Putamen (tissue), 1 donor: ENCODE results near the gene NECTIN4.
A peak's percentile ranks its signal among the peaks of the same experiment; 100 is the strongest.

Experiments used
- DNase-seq: peaks from one replicate; pipeline ENCODE4 v3.0.0-alpha.2; 2016; ENCODE audit warnings: low spot score

Gene NECTIN4

GRCh38 chr1:161111527-161111926 lies 22.2 kb upstream of the NECTIN4 start:
- DNase-seq = no peak

GRCh38 chr1:161111117-161111516 lies 21.8 kb upstream of the NECTIN4 start:
- DNase-seq = no peak

- no peak for DNase-seq
Observed at GRCh38 chr1:161106431-161106830, 17.1 kb upstream of the NECTIN4 start.

GRCh38 chr1:161100556-161100955 lies 11.2 kb upstream of the NECTIN4 start:
- DNase-seq = no peak

- DNase-seq = no peak
Observed at GRCh38 chr1:161099090-161099802, 9.9 kb upstream of the NECTIN4 start.

- peak; percentile 74 for DNase-seq
Observed at GRCh38 chr1:161098210-161099068, 9.1 kb upstream of the NECTIN4 start, which contains the start of gene KLHDC9. TSS of gene KLHDC9 (plus strand) at chr1:161098361. CDS start at chr1:161098536, 175 bp downstream.

- no peak for DNase-seq
Observed at GRCh38 chr1:161096530-161096929, 7.2 kb upstream of the NECTIN4 start.

- DNase-seq = no peak
Observed at GRCh38 chr1:161096015-161096414, 6.7 kb upstream of the NECTIN4 start.

- no peak for DNase-seq
Observed at GRCh38 chr1:161095230-161095629, 5.9 kb upstream of the NECTIN4 start.

GRCh38 chr1:161094481-161094880 lies 5.1 kb upstream of the NECTIN4 start:
- DNase-seq = no peak

- no peak for DNase-seq
Observed at GRCh38 chr1:161092621-161093028, 3.3 kb upstream of the NECTIN4 start.

- DNase-seq = no peak
Observed at GRCh38 chr1:161091796-161092507, 2.6 kb upstream of the NECTIN4 start.

GRCh38 chr1:161091093-161091492 lies 1.7 kb upstream of the NECTIN4 start:
- no peak for DNase-seq

- no peak for DNase-seq
Observed at GRCh38 chr1:161090617-161091016, 1.3 kb upstream of the NECTIN4 start.

- no peak for DNase-seq
Observed at GRCh38 chr1:161089938-161090337, 580 bp upstream of the NECTIN4 start.

- DNase-seq = no peak
Observed at GRCh38 chr1:161088587-161089110, 709 bp downstream of the NECTIN4 start.

GRCh38 chr1:161086457-161086856 lies 2.9 kb downstream of the NECTIN4 start:
- no peak for DNase-seq

GRCh38 chr1:161085165-161085564 lies 4.2 kb downstream of the NECTIN4 start:
- DNase-seq = no peak

GRCh38 chr1:161084597-161084988 lies 4.8 kb downstream of the NECTIN4 start:
- DNase-seq = no peak

- no peak for DNase-seq
Observed at GRCh38 chr1:161083748-161084596, 5.4 kb downstream of the NECTIN4 start.

GRCh38 chr1:161082996-161083747 lies 6.2 kb downstream of the NECTIN4 start:
- no peak for DNase-seq
